ENCODE measurements around the gene WNT3A.
"Not testable (repeated sequence)": the region's sequence is repeated elsewhere in the genome, so short reads cannot be mapped to it uniquely, and the experiment has no call there.

WNT3A gene

GRCh38 chr1:228012555-228012954 lies 5.8 kb downstream of the WNT3A start:
- no peak for DNase-seq

- no peak for DNase-seq
Measured at GRCh38 chr1:228013131-228013934, 6.5 kb downstream of the WNT3A start.

- peak; percentile 55 for DNase-seq
Measured at GRCh38 chr1:228013935-228014930, 7.4 kb downstream of the WNT3A start.

GRCh38 chr1:228015276-228016180 lies 8.7 kb downstream of the WNT3A start:
- peak; percentile 45 for DNase-seq

- DNase-seq, result no peak
Measured at GRCh38 chr1:228016181-228016510, 9.3 kb downstream of the WNT3A start.

GRCh38 chr1:228016653-228017355 lies 10.0 kb downstream of the WNT3A start:
- DNase-seq, result no peak

- DNase-seq, result no peak
Measured at GRCh38 chr1:228017356-228018124, 10.7 kb downstream of the WNT3A start.

GRCh38 chr1:228018125-228018398 lies 11.3 kb downstream of the WNT3A start:
- DNase-seq, result no peak

GRCh38 chr1:228018961-228019721 lies 12.3 kb downstream of the WNT3A start:
- no peak for DNase-seq

GRCh38 chr1:228019722-228020083 lies 12.9 kb downstream of the WNT3A start:
- DNase-seq, result not testable (repeated sequence)

- DNase-seq, result no peak
Measured at GRCh38 chr1:228020686-228021354, 14.0 kb downstream of the WNT3A start.

- DNase-seq, result no peak
Measured at GRCh38 chr1:228021355-228022030, 14.7 kb downstream of the WNT3A start.

- DNase-seq, result no peak
Measured at GRCh38 chr1:228022571-228023293, 15.9 kb downstream of the WNT3A start.

GRCh38 chr1:228023294-228023639 lies 16.5 kb downstream of the WNT3A start:
- DNase-seq, result no peak

- no peak for DNase-seq
Measured at GRCh38 chr1:228029281-228029680, 22.5 kb downstream of the WNT3A start.

GRCh38 chr1:228030451-228031201 lies 23.8 kb downstream of the WNT3A start:
- no peak for DNase-seq

- no peak for DNase-seq
Measured at GRCh38 chr1:228031276-228031995, 24.6 kb downstream of the WNT3A start.

GRCh38 chr1:228032041-228032440 lies 25.2 kb downstream of the WNT3A start:
- DNase-seq, result no peak

All from fibroblast of upper back skin (primary cell).